AG04449 (cell line): ENCODE measurements around the gene RGS3.

Experiments used
- CTCF ChIA-PET: fragments of 350-600 bp; formaldehyde crosslinking; extraction: SDS; loops from one replicate; lab custom pipeline; 2021; ENCODE audit warnings: antibody characterized with exemption; lab: Yijun Ruan, JAX
- POLR2A ChIA-PET: fragments of 400-600, 350-600 bp; formaldehyde crosslinking; extraction: SDS; loops from one replicate; lab custom pipeline; 2020; ENCODE audit warnings: antibody characterized with exemption, inconsistent platforms; lab: Yijun Ruan, JAX
- DNase-seq: peaks from one replicate; pipeline ENCODE4 v3.0.0-alpha.2; 2010; ENCODE audit warnings: low read depth, low spot score
- H3K4me3 ChIP-seq: 2 replicates; pipeline ENCODE4 v1.5.1; 2011; ENCODE audit warnings: low read depth, mild to moderate bottlenecking, control low read depth, low read length
- CTCF ChIP-seq: IDR thresholded peaks from one replicate; pipeline ENCODE4 v1.5.1; 2011; ENCODE audit warnings: mild to moderate bottlenecking, moderate library complexity, low read length, control low read depth, inconsistent platforms; ENCODE audit not compliant: insufficient read depth; ENCODE audit errors: missing control alignments

RGS3 gene

DNA sequence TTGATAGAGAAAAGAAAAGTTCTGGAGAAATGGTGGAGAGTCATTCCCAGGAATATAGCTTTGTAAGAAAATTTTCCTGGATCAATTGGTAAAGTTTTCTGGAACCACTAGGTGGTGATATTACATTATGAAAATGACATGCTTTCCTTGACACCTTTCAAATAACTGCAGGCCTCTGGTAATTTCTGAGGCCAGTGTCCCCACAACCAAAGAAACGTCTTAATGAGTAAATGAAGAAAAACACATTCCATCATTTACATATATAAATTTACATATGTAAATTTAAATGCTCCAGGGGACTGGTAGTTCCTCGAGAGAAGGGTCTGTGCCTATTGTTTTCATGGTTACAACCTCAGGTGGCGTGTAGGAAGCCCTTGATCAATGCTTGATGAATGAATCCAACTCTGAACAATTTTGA lies 17.2 kb upstream of the RGS3 start:
- ChIA-PET POLR2A (interaction anchor here (0.9 to 1.4 kb wide), 2 partner anchors 133 to 148 kb away, joined by 3 read pairs; no protein-coding TSS in a partner anchor), CTCF (interaction anchor here (0.6 to 10.1 kb wide), 52 partner anchors 8 to 586 kb away, joined by 3 to 482 read pairs (median 5); partner anchors contain the start of genes ALAD, C9orf43, POLE3 and RGS3)
- no peak overlapping the region for H3K4me3 ChIP-seq
- DNase-seq: no peak
- peak; percentile 13 for TF ChIP-seq CTCF

DNA sequence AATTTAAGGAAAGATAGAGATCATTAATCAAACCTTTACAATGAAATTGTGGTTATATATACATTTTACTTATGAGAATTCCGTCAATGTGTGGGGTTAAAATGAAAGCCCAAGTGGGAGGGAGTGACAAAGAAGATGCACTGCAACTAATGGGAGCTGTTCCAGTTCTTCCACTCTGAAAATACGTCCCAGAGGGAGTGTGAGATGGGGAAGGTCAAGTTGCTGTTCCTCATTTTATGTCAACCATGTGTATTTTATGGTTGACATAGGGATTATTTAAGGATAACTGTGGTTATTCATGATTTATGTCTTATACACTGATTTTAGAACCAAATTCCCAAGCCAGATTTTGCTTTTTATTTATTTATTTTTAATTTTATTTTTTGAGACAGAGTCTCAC lies 14.2 kb upstream of the RGS3 start:
- CTCF ChIA-PET: interaction anchor here (10.1 kb wide), 2 partner anchors 139 to 206 kb away, joined by 405 to 482 read pairs; no protein-coding TSS in a partner anchor
- TF ChIP-seq CTCF: no peak
- no peak overlapping the region for H3K4me3 ChIP-seq
- POLR2A ChIA-PET: no interaction called here
- DNase-seq: no peak

- ChIA-PET CTCF (interaction anchor here (0.6 to 10.1 kb wide), 4 partner anchors 21 to 400 kb away, joined by 3 to 482 read pairs (median 204); no protein-coding TSS in a partner anchor), POLR2A (interaction anchor here (1.2 kb wide), 1 partner anchor 127 kb away, joined by 3 read pairs; no protein-coding TSS in a partner anchor)
- no peak for DNase-seq
- TF ChIP-seq CTCF: no peak
- H3K4me3 ChIP-seq: no peak overlapping the region
Observed at GRCh38 chr9:113452113-113452605, 11.4 kb upstream of the RGS3 start.

DNA sequence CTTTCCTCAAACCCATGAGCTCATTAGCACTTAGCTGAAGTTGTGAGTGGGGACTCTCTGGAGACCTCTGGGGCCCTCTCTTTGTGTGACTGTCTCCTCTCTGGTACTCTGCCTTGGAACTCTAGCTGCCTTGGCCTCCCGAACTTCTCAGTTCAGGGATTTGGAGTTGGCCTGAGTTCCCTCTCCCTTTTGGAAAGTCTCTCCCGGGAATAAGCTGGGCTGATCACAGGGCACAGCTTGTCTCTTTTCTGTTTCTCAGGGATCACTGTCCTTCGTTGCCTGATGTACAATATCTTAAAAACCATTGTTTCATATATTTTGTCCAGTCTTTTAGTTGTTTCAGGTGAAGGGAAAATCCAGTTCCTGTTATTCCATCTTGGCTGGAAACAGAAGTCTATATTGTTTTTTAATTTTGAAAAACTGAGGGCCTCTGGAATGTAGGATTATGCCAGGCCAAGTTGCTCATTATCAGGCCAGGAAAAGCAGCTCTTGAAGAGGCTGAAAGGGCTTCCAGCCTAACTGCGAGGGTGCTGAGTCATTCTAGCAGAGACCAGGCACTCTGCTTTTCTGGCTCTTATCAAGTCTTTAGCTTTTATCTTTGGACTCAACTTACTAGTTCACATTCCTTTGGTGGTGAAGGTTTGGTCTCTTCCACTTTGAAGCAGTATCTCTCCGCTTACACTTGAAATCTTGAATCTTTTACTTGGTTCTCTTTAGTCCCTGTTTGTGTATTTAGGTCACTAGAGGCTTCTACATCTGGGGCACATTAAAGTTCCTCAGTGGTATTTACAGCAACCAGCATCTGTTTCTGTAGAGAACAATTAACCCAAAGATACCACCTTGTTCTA lies 8.4 kb upstream of the RGS3 start:
- TF ChIP-seq CTCF: no peak
- no peak overlapping the region for H3K4me3 ChIP-seq
- ChIA-PET CTCF (interaction anchor here (0.7 to 4.4 kb wide), 12 partner anchors 9 to 202 kb away, joined by 3 to 67 read pairs (median 4); no protein-coding TSS in a partner anchor), POLR2A (interaction anchor here (0.6 to 2.0 kb wide), 6 partner anchors 45 to 140 kb away, joined by 3 to 12 read pairs (median 3); partner anchors contain the start of genes C9orf43 and POLE3)
- peak; percentile 67 for DNase-seq

GRCh38 chr9:113456235-113456634 lies 7.3 kb upstream of the RGS3 start:
- ChIA-PET CTCF (interaction anchor here (0.9 to 4.4 kb wide), 5 partner anchors 10 to 201 kb away, joined by 3 to 67 read pairs (median 41); no protein-coding TSS in a partner anchor), POLR2A (interaction anchor here (1.0 to 2.0 kb wide), 2 partner anchors 108 to 123 kb away, joined by 3 to 12 read pairs; no protein-coding TSS in a partner anchor)
- DNase-seq: no peak

More at GRCh38 chr9:113456235-113456634, 7.3 kb upstream of the RGS3 start:
- no peak overlapping the region for H3K4me3 ChIP-seq
- TF ChIP-seq CTCF: no peak
